Fibroblast of lung (primary cell): Measurements from ENCODE around the gene NAV3. TPM values are rescaled to one million over a fixed set of nuclear protein-coding genes. Genes with fewer than 3 reads are reported as not detected.
A peak's percentile ranks its signal among the peaks of the same experiment; 100 is the strongest.

Source experiments
- DNase-seq, 2 donors: peaks; one replicate each; pipeline versions ENCODE4 v3.0.0 to v3.0.0-alpha.2; 2010; ENCODE audit warnings: low read depth in 2 of 2
- H2AFZ ChIP-seq: 2 replicates; pipeline ENCODE4 v1.5.1; 2012; ENCODE audit warnings: low read length, control low read depth, inconsistent platforms
- H3K27ac ChIP-seq: 2 replicates; pipeline ENCODE4 v1.5.1; 2011; ENCODE audit warnings: low read length, control low read depth; ENCODE audit not compliant: insufficient read depth
- H3K27me3 ChIP-seq: 2 replicates; pipeline ENCODE4 v1.5.1; 2011; ENCODE audit warnings: mild to moderate bottlenecking, low read length; ENCODE audit not compliant: control insufficient read depth, insufficient read depth
- H3K36me3 ChIP-seq: 2 replicates; pipeline ENCODE4 v1.5.1; 2011; ENCODE audit warnings: low read length; ENCODE audit not compliant: control insufficient read depth, insufficient read depth
- H3K4me1 ChIP-seq: 2 replicates; pipeline ENCODE4 v1.5.1; 2011; ENCODE audit warnings: low read length; ENCODE audit not compliant: control insufficient read depth, insufficient read depth; ENCODE audit errors: extremely low read depth
- H3K4me2 ChIP-seq: 2 replicates; pipeline ENCODE4 v1.5.1; 2011; ENCODE audit warnings: low read length, control low read depth; ENCODE audit not compliant: insufficient read depth; ENCODE audit errors: extremely low read depth
- H3K4me3 ChIP-seq, 4 experiments: fragments of 200-600 bp in 1 of 4; sonication (generic) in 1 of 4; replicated peaks in 1 of 4; 2 replicates each; pipeline ENCODE4 v1.5.1; 2011 to 2016; ENCODE audit warnings: low read length in 4 of 4, low read depth in 3 of 4, mild to moderate bottlenecking in 3 of 4, control low read depth in 2 of 4, inconsistent platforms in 1 of 4, mixed read lengths in 1 of 4; ENCODE audit not compliant: insufficient read depth in 1 of 4; ENCODE audit errors: control extremely low read depth in 1 of 4
- H3K79me2 ChIP-seq: 2 replicates; pipeline ENCODE4 v1.5.1; 2012; ENCODE audit warnings: mild to moderate bottlenecking, low read length, inconsistent platforms; ENCODE audit not compliant: control insufficient read depth, insufficient read depth
- H3K9ac ChIP-seq: 2 replicates; pipeline ENCODE4 v1.5.1; 2011; ENCODE audit warnings: mild to moderate bottlenecking, low read length, control low read depth; ENCODE audit not compliant: insufficient read depth
- H3K9me3 ChIP-seq: 2 replicates; pipeline ENCODE4 v1.5.1; 2012; ENCODE audit warnings: low read depth, low read length; ENCODE audit not compliant: control insufficient read depth, insufficient read depth
- H4K20me1 ChIP-seq: 2 replicates; pipeline ENCODE4 v1.5.1; 2011; ENCODE audit warnings: low read length; ENCODE audit not compliant: control insufficient read depth, insufficient read depth; ENCODE audit errors: extremely low read depth
- CTCF ChIP-seq, 2 donors: IDR thresholded peaks in 1 of 2; conservative IDR thresholded peaks in 1 of 2; 1 replicate in 1 of 2; 2 replicates in 1 of 2; pipeline ENCODE4 v1.5.1; 2011 to 2012; ENCODE audit warnings: low read length in 2 of 2, control low read depth in 1 of 2, inconsistent platforms in 1 of 2, low read depth in 1 of 2, mild to moderate bottlenecking in 1 of 2
- EZH2 ChIP-seq: IDR thresholded peaks from 2 replicates; pipeline ENCODE4 v1.5.1; 2012; ENCODE audit warnings: low read length, control low read depth, mild to moderate bottlenecking; ENCODE audit errors: missing control alignments
- polyA plus RNA-seq, 2 donors: library from polyadenylated mRNA; depleted of rRNA in 1 of 2; stranded (reverse) in 1 of 2; unstranded in 1 of 2; fragments of >200 nt; gene quantifications; 2 replicates each; pipeline ENCODE4 v1.2.1, GENCODE V29; 2011 to 2012; ENCODE audit warnings: missing spikeins in 1 of 2
- total RNA-seq: library from RNA; depleted of rRNA; stranded (reverse); fragments of >200 nt; gene quantifications from 2 replicates; pipeline ENCODE4 v1.2.1, GENCODE V29; 2014

NAV3 gene
- total and polyA plus RNA-seq, 2 donors (not counting 1 experiment from before 2014, with no cell fraction given) = 30.8 to 60.6 TPM

GRCh38 chr12:78210506-78210860 lies 379.8 kb downstream of the NAV3 start:
- peak overlapping the region; percentile 71 for H3K27ac ChIP-seq
- DNase-seq = peak in 1 of 2 donors; percentile 53
- H3K27me3 ChIP-seq = no peaks in the 10 kb centered on the region
- H4K20me1 ChIP-seq = no peaks in the 10 kb centered on the region
- H3K4me1 ChIP-seq = peaks cover 8% of the 10 kb centered on the region
- no peak overlapping the region for H3K4me3 ChIP-seq
- no peaks in the 10 kb centered on the region for H3K36me3 ChIP-seq
- H3K9ac ChIP-seq = no peak overlapping the region
- no peak overlapping the region for H3K4me2 ChIP-seq
- no peak overlapping the region for H2AFZ ChIP-seq
- H3K9me3 ChIP-seq = no peaks in the 10 kb centered on the region
- TF ChIP-seq EZH2 (no peak), CTCF (conservative IDR thresholded peaks at IDR 0.05 in 1 of 2, IDR thresholded peaks at IDR 0.05 in 1 of 2; ENCODE audit: low read depth in 1 of 2, low read length in 2 of 2) (no peak)
- H3K79me2 ChIP-seq = no peaks in the 10 kb centered on the region

GRCh38 chr12:78210894-78211302 lies 380.2 kb downstream of the NAV3 start:
- Histone ChIP-seq H3K79me2 (no peaks in the 10 kb centered on the region), H3K4me3 (no peak overlapping the region), H3K27ac (peak overlapping the region; percentile 71), H4K20me1 (no peaks in the 10 kb centered on the region), H3K36me3 (no peaks in the 10 kb centered on the region), H3K27me3 (no peaks in the 10 kb centered on the region), H3K4me1 (peaks cover 8% of the 10 kb centered on the region), H3K4me2 (no peak overlapping the region), H3K9me3 (no peaks in the 10 kb centered on the region), H2AFZ (peak overlapping the region; percentile 22), H3K9ac (no peak overlapping the region)
- TF ChIP-seq EZH2 = no peak
- no peak for TF ChIP-seq CTCF (conservative IDR thresholded peaks at IDR 0.05 in 1 of 2, IDR thresholded peaks at IDR 0.05 in 1 of 2; ENCODE audit: low read depth in 1 of 2, low read length in 2 of 2)
- peak; percentile 85 to 93 for DNase-seq

- Histone ChIP-seq H3K4me1 (no peaks in the 10 kb centered on the region), H4K20me1 (no peaks in the 10 kb centered on the region), H3K27me3 (no peaks in the 10 kb centered on the region), H3K9me3 (no peaks in the 10 kb centered on the region), H3K79me2 (no peaks in the 10 kb centered on the region), H3K9ac (no peak overlapping the region), H3K36me3 (no peaks in the 10 kb centered on the region), H2AFZ (no peak overlapping the region), H3K4me3 (no peak overlapping the region), H3K27ac (no peak overlapping the region), H3K4me2 (no peak overlapping the region)
- no peak for DNase-seq
- TF ChIP-seq CTCF (conservative IDR thresholded peaks at IDR 0.05 in 1 of 2, IDR thresholded peaks at IDR 0.05 in 1 of 2; ENCODE audit: low read depth in 1 of 2, low read length in 2 of 2) (no peak), EZH2 (no peak)
Measured at GRCh38 chr12:78220811-78221210, 390.1 kb downstream of the NAV3 start.
